ENCODE results near the gene UMPS.
"Not testable (repeated sequence)": the region's sequence is repeated elsewhere in the genome, so short reads cannot be mapped to it uniquely, and the experiment has no call there.

UMPS gene

DNA sequence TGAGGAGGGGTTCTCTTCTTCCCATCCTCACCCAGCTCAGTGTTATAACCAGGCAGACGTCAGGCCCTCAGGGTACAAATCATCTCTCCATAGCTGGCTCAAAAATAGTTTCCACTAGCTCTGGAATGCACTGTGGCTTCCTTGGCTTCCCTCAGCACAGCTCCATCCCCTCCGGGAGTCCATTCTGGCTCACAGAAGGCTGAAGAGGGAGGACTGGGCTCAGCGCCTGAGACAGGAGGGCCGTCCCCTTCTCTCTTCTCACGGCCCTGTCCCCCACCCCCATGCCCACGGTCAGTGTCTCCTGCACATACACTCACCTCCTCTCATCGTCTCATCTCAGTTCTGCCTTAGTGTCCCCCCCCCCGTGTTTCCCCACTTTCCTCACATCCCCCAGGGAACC lies 50.1 kb downstream of the UMPS start:
- no peak for DNase-seq (ENCODE audit: low read depth in 2 of 2)

DNA sequence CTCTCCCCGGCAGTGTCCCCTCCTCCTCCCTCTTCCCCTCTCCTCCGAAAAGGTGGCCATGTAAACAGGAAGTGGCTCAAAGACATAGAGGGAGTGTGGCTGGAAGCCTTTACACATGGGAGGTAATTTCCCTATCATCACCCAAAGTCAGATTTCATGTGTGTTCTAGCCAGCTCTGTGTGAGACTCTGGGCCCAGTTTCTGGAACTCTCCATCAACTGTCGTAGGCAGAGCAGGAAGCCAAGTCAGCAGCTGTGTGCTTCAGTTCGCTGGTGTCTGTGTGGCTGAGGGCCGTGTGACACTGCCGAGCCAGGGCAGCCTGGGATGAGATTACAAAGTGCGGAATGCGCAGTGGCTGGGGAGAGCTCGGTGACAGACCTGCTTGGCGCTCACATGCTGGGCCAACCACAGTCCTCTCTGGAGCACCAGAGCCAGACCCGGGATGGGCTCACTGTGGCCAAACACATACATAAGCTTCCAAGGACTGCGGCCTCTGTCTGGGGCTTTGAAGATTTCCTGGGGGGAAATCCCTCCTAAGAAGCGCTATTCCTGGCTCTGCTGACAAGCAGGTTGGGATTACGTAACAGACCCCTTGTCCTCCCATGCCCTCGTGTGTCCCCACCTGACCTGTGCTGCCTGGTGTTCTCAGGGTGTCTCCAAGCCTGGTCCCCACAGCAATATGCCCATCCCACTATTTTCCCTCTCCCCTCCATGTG lies 50.7 kb downstream of the UMPS start:
- no peak for DNase-seq (ENCODE audit: low read depth in 2 of 2)

DNA sequence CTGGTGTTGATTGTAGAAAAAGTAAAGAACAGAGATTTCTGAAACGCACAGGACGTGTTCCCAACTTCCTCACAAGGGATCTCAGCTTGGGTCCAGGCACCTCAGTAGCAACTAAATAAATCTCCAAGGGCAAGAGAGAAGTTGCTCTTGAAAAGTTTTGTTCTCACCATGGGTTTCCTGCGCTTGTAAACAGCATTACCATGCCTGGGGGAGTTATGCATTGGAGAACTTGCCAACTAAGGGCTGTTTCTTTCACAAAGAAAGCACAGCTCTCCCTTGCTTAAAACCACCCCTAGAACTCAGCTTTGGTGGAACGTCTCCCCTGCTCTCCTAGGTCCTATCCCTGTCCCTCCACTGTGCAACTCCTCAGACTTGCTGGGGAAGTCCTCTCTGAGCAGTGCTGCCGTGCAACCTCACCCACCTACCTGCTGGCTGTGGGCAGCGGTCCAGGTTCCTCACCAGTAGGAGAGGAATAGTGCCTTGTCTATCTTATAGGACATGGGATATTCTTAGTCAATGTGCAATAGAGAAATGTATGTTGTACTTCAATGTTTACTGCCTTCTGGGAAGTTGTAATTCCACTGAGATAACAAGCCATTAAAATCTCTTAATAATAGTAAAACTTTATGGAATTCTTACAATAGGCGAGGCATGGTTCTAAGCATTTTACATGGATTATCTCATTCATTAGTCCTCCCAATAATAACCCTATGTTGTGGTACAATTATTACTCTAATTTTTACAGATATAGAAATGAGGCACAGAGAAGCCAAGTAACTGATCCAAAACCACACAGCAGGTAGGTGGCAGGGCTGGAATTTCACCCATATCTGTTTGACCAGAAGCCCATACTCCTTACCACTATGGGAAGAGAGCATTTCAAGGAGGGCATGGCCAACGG lies 51.5 kb downstream of the UMPS start:
- DNase-seq (ENCODE audit: low read depth in 2 of 2) = no peak

DNA sequence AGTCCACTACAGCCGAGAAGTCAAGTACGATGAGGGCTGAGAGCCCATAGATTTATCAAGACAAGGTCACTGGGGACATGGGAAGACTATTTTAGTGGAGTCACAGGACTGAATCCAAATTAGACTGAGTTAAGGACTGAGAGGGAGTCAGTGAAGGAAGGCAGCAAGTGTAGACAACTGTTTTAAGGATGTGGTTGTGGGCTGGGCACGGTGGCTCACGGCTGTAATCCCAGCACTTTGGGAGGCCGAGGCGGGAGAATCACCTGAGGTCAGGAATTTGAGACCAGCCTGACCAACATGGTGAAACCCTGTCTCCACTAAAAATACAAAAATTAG lies 52.1 kb downstream of the UMPS start:
- not testable (repeated sequence) for DNase-seq (ENCODE audit: low read depth in 2 of 2)

DNA sequence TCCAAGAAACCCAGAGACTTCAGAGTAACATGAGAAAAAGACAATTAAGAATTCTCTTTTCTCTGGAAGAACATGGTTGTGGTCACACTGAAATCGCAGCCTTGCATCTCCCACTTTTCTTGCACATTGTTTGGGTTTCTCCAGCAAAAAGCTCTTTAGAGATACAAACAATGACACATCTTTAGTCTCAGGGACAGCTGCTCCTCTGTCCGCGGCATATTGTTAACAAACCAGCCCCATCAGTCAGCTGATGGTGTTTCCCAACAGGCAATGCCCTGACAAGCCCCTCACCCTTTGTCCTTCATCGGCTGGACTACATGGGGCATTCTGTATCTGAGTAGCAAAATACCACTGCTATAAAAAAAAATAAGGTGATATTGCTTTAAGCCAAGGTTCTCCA lies 53.4 kb downstream of the UMPS start:
- no peak for DNase-seq (ENCODE audit: low read depth in 2 of 2)

DNA sequence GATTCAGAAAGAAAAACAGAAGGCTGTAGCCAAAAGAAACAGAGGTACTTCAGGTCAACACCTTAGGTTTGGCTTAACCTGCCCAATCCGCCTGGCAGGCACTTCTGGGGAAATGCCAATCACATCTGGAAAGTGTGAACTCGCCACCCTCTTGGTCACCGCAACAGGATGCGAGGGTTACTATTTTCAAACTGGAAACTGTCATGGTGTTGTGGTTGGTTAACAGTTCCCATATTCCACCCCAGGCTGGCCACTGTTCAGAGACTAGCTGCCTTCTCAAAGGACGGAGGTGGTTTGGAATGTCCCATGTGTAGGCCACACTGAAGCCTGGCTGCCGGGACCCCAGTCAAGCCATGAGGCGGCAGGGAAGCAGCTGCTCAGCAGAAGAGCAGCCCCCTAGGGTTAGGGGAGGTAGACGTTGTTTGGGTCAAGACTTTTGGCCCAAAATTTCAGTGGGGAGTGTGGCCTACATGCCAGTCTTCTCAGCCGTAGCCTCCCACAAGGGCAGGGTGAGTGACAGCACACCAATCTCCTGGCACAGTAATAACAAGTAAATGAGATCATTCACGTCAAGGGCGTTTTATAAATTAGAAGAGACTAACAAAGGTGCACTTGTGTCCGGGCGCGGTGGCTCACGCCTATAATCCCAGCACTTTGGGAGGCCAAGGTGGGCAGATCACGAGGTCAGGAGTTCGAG lies 54.6 kb downstream of the UMPS start:
- no peak for DNase-seq (ENCODE audit: low read depth in 2 of 2)

DNA sequence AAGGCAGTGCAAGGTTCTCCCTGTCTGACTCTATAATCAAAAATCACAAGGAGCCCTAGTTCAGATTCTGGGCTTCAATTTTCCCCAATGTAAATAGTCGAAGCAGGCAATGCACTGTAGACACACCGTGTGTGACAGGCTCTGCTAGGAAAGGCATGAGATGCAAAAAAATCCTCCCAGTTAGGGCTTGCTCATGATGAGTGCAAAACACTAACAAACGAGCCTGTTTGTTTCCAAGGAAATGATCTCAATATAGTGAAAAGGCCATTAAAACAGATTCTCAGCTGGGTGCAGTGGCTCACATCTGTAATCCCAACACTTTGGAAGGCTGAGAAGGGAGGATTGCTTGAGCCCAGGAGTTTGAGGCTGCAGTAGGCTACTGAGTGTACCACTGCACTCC lies 55.7 kb downstream of the UMPS start:
- no peak for DNase-seq (ENCODE audit: low read depth in 2 of 2)

DNA sequence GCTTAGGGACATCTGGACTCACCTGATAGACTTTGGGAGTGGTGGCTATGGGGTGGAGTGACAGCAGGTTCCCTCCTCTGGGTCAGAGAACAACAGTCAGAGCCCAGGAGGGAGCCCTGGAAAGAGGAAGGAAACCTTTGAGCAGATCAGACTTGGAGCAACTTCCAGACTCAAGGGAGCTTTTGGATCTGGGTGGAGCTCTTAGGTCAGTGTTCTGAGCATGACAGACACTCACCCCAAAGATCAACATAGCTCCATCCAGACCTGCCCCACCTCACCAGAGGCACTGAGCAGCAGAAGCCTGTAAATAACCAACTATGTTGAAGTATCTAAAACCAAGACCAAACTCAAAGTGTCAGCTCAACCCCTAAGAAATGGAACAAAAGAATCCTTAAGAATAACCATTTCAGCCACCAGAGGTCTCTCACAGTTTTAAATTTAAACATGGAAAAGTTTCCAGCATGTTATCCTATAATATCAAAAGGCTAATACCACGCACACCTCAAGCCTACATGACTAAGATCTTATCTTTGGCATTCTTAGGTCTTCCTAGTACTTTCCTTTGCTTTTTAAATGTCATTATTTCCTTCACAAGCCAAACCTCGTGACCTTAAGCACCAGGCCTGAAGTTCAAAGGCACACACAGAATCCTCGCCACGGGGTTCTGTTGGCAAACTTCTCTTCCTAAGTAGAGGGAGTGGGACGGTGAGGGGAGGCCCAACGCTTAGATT lies 56.4 kb downstream of the UMPS start:
- DNase-seq (ENCODE audit: low read depth in 2 of 2) = no peak

DNA sequence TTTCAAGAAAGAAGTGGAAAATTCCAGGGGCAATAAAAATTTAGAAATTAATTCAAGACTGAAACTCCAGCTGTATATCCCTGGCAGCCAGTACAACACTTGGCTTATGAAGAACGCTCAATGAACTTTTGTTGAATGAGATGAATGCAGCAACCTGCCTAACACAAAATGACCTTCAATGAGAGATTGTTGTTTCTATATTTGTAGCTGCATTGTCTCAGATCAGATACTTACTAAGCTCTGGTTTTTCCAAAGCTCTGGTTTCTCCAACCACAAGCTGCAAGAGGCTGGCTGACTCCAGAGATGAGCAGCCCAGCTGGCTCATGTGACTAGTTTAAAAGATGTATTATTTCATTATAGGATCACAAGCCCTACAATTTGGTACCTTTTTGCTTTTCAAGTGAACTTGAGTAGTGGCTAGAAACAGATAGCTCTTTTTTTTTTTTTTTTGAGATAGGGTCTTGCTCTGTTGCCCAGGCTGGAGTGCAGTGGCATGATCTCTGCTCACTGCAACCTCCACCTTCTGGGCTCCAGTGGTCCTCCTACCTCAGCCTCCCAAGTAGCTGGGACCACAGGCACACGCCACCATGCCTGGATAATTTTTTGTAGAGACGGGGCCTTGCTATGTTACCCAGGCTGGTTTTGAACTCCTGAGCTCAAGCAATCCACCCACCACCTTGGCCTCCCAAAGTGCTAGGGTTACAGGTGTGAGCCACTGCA lies 57.4 kb downstream of the UMPS start:
- DNase-seq (ENCODE audit: low read depth in 2 of 2) = no peak

DNA sequence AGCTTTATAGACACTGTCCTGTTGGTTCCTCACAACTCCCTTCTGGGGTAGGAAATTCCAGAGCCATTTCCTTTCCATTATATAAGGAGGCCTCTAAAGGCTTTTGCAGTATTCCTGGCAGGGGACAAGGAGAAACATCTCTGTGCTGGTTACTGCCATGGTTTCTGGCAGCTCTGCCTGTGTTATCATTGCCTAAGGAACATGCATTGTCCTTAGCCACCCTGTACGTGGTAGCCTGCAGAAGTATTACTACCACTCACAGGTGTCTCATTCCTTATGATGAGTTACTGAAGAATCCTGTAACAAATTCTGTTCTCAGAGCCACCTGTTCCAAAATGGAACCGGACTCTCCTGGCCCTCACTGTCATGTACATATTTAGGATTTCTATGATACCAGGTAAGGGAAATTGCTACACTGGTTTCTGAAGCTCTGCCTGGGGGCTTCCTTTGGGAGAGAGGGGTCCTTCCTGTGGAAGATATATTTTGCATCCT lies 58.0 kb downstream of the UMPS start:
- DNase-seq (ENCODE audit: low read depth in 2 of 2) = no peak

DNA sequence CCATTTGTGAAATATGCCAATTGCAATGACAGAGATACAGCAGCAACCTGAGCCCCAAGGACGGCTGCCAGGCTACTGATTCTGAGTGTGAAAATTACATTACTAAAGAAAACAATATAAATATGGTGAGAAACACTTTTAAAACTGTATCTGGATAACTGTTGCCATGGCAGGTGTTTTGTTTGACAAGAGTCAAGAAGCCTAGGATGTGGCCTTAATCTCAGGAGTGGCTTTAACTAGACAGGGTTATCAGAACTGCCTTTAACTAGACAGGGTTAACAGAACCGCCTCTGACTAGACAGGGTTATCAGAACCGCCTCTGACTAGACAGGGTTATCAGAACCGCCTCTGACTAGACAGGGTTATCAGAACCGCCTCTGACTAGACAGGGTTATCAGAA lies 58.9 kb downstream of the UMPS start:
- DNase-seq (ENCODE audit: low read depth in 2 of 2) = not testable (repeated sequence)

DNA sequence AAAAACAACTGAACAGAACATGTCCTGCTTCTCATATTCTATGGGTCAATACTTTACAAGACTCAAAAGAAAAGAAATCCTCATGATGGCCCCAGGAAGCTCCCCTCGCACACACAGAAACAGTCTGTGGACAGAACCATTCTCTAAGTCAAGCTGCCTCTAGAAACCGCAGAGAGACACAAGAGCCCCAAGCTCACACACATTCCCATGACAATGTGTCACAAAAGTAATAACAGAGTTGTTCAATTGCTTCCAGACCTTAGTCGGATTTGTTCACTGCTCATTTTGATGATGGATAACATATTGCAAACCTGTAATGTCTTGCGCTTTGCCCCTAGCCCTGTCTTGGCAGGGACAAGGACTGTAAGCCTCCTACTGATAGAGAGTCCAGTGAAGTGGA lies 60.9 kb downstream of the UMPS start:
- DNase-seq (ENCODE audit: low read depth in 2 of 2) = no peak

DNA sequence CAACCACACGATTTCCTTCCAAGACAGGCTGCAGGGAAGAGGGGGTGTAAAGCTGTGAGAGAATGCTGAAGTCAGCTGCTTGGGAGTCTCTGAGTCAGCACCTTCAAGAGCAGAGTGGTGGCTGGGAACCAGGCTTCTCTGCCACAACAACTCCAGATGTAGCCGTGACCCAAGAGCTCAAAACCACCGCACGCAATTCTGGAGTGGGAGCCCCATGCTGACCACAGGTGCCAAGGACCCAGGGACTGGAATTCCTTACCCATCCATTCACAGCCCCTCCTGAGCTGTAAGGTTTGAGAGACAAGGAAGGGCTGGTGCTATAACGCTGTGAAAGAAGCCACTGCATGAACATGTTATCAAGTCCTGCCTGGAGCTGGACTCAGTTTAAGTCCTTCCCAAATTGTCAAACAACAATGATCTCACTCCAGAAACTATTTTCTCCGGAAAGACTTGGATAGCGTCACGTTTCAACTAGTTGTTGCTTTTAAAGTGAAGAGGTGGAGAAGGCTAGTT lies 61.4 kb downstream of the UMPS start:
- DNase-seq (ENCODE audit: low read depth in 2 of 2) = no peak

DNA sequence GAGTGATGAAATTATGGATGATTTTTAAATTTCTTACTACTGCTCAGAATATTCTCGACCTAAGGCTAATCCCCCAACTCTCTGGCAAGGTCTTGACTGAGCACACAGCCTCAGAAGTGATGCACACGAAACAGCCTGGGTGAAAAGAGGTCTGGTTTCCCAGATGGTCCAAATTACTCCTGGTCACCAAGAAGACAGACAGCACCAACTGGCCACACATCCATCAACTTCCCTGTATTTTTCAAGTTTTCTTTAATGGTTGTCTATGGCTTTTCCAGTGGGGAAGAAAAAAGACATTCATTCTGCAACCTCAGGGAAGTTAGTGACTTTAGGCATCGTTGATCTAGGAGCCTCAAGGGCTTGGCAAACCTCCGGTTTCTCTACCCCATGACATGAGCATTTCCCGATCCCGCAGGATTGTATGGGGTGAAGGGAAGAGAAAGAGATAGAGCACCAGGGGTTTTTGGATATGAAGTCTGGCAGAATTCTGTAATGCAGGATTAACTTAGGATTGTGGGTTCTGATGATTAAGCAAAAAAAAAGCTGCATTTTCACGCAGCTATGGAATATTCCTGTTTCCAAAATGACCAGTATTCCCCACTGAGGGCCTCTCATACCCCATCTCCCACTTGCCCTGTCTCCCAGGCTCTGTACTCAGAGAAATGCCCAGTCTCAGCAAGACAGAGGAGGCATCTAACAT lies 62.2 kb downstream of the UMPS start:
- no peak for DNase-seq (ENCODE audit: low read depth in 2 of 2)

DNA sequence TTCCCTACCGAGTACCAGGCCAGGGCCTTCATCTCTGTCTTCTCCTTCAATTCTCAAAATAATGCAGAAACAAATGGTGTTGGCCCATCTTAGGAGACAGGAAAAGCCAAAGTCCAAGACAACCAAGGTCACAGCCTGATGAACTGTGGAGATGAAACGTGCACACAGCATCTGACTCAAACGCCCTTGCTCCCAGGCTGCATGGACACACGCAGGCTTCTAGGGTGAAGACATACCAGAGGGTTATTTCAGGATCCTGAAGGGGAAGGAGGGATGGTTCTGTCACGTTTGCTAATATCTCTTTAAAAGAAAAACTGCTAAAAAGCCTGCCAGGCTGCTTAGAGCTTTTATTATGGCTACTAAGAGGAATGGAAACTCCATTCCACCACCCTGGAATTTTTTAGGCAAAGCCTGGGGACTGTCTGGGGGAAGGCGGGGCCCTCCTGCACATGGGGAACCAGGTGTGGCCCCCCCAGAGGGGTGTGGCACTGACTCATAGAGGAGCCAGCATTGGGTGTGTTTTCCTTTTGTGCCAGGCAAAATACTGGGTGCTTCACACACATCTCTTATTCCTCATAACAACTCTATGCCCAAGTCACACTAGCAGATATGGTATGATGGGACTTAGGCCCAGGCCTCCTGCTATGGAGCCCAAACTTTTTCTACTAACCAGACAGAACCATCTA lies 62.9 kb downstream of the UMPS start:
- no peak for DNase-seq (ENCODE audit: low read depth in 2 of 2)

DNA sequence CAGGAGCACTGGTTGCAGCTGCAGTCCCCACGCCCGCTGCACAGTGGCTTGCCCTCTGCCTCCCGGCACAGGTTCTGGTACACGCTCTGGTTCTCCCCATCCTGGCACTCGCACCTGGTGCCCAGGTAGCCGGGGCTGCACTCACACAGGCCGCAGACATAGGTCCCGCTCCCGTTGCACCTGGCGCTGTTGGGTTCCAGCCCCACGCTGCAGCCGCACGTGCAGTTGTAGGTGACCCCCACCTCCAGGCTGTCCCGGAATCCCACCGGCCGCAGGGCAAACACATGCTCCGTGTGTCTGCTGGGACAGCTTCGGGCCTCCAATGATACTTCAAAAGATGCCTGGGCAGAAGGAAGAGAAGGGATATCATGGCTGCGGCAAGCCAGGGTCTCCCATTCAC lies 66.2 kb downstream of the UMPS start:
- no peak for DNase-seq (ENCODE audit: low read depth in 2 of 2)

DNA sequence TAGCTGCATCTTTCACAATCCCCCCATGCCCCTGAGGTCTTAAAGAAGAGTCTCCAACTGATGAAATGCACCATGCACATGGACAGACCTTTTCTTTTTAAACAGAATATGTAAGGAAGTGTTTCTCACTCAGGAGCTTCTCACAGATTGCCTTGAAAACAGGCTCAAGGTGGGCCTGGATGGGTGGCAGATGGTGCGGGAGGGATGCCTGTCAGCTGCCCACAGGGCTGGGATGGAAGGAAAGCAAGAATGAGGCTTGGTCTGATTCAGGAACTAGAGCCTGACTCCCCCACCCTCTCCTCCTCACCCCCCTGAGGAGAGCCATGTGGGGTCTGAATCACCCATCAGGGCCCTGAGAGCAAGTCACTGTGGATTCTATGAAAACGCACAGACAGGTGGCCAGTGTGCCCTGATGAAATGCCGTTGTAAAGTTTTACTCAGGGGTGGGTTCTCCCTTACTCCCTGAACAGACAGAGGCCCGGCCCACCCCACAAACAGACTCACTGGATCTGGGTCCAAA lies 67.2 kb downstream of the UMPS start:
- no peak for DNase-seq (ENCODE audit: low read depth in 2 of 2)

Data from stimulated activated CD4-positive, alpha-beta T cell treated with anti-CD3 and anti-CD28 coated beads, Interleukin-12 subunit alpha, Interleukin-12 subunit beta, amount 100 ng/mL, for 24 hours (primary cell).